Mesendoderm (in vitro differentiated cells): ENCODE measurements around the gene ABRAXAS1.
A peak's percentile ranks its signal among the peaks of the same experiment; 100 is the strongest.

ENCODE experiments used
- DNase-seq: peaks from one replicate; pipeline ENCODE4 v3.0.0; 2013
- H2AK5ac ChIP-seq: 2 replicates; pipeline ENCODE4 v1.6.1; 2013; ENCODE audit warnings: low read length, inconsistent platforms
- H2BK120ac ChIP-seq: 2 replicates; pipeline ENCODE4 v1.6.1; 2013; ENCODE audit warnings: low read depth, mild to moderate bottlenecking, low read length, moderate library complexity, mixed read lengths
- H2BK15ac ChIP-seq: replicated peaks from 2 replicates; pipeline ENCODE4 v1.6.1; 2013; ENCODE audit warnings: low read depth, mild to moderate bottlenecking, moderate library complexity
- H2BK5ac ChIP-seq: 2 replicates; pipeline ENCODE4 v1.6.1; 2013; ENCODE audit warnings: low read length, inconsistent platforms
- H3K18ac ChIP-seq: 2 replicates; pipeline ENCODE4 v1.6.1; 2013; ENCODE audit warnings: mild to moderate bottlenecking, low read length, mixed read lengths
- H3K23ac ChIP-seq: one replicate; pipeline ENCODE4 v1.6.1; 2013; ENCODE audit warnings: low read length
- H3K27ac ChIP-seq: 2 replicates; pipeline ENCODE4 v1.5.1; 2013; ENCODE audit warnings: low read depth, mild to moderate bottlenecking, inconsistent platforms, low read length, moderate library complexity
- H3K27me3 ChIP-seq: 2 replicates; pipeline ENCODE4 v1.6.1; 2013; ENCODE audit warnings: low read length, control low read depth, mild to moderate bottlenecking, inconsistent platforms; ENCODE audit not compliant: insufficient read depth, poor library complexity
- H3K36me3 ChIP-seq: 2 replicates; pipeline ENCODE4 v1.6.1; 2013; ENCODE audit warnings: low read length, inconsistent platforms; ENCODE audit not compliant: control insufficient read depth, insufficient read depth
- H3K4ac ChIP-seq: one replicate; pipeline ENCODE4 v1.6.1; 2013; ENCODE audit warnings: low read depth, mild to moderate bottlenecking, low read length, moderate library complexity
- H3K4me1 ChIP-seq: 2 replicates; pipeline ENCODE4 v1.6.1; 2013; ENCODE audit warnings: low read depth, low read length, inconsistent platforms; ENCODE audit not compliant: control insufficient read depth
- H3K4me2 ChIP-seq: 2 replicates; pipeline ENCODE4 v1.6.1; 2013; ENCODE audit warnings: low read length
- H3K4me3 ChIP-seq: 2 replicates; pipeline ENCODE4 v1.5.1; 2013; ENCODE audit warnings: mild to moderate bottlenecking, low read length
- H3K56ac ChIP-seq: one replicate; pipeline ENCODE4 v1.6.1; 2013; ENCODE audit warnings: low read length
- H3K79me1 ChIP-seq: 2 replicates; pipeline ENCODE4 v1.6.1; 2013; ENCODE audit warnings: low read length, inconsistent platforms
- H3K79me2 ChIP-seq: 2 replicates; pipeline ENCODE4 v1.6.1; 2013; ENCODE audit warnings: mild to moderate bottlenecking, low read length; ENCODE audit not compliant: control insufficient read depth, insufficient read depth
- H3K9ac ChIP-seq: 2 replicates; pipeline ENCODE4 v1.6.1; 2013; ENCODE audit warnings: low read length, inconsistent platforms
- H4K5ac ChIP-seq: one replicate; pipeline ENCODE4 v1.6.1; 2013; ENCODE audit warnings: low read length
- H4K8ac ChIP-seq: one replicate; pipeline ENCODE4 v1.6.1; 2013; ENCODE audit warnings: low read depth, mild to moderate bottlenecking, control low read depth, low read length, moderate library complexity
- WGBS: extraction: QIAGEN DNeasy Blood & Tissue Kit; methylation state at CpG from one replicate; pipeline ENCODE4 v1.1.7; 2013; ENCODE audit warnings: low lambda C conversion rate, missing lambda C conversion rate; ENCODE audit not compliant: insufficient coverage; ENCODE audit errors: extremely low coverage; 5-methylcytosine and 5-hydroxymethylcytosine counted together

The ABRAXAS1 gene

DNA sequence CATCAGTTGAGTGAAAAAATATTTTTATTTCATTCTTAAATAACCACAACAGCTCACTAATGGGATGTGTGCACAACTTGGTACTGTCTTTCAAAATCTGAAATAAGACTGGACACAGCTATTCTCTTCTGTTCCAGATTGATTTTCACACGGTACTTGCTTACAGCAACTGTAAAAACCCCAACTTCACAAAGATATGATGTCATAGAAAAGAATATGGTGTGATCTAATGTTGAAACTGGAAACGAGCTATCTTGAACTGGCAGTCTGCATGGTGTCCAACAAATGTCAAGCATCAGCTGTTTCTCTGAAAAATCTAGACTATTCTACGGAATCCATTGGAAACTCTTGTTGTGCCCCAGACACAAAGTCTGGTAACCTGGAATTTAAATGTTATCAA lies 44.0 kb downstream of the ABRAXAS1 start:
- Histone ChIP-seq H3K4me3 (no peak overlapping the region), H3K4me2 (no peak overlapping the region), H4K5ac (no peak overlapping the region), H3K18ac (no peak overlapping the region), H3K27me3 (no peaks in the 10 kb centered on the region), H2BK5ac (no peak overlapping the region), H3K79me2 (no peaks in the 10 kb centered on the region), H3K4ac (no peak overlapping the region), H3K4me1 (no peaks in the 10 kb centered on the region), H3K9ac (no peak overlapping the region), H2AK5ac (no peak overlapping the region), H3K56ac (no peak overlapping the region), H3K23ac (no peak overlapping the region), H3K79me1 (no peaks in the 10 kb centered on the region), H3K27ac (no peak overlapping the region), H4K8ac (no peak overlapping the region), H3K36me3 (no peaks in the 10 kb centered on the region), H2BK15ac (no peak overlapping the region), H2BK120ac (no peak overlapping the region)
- no peak for DNase-seq
- no CpG with 5 or more reads among the region's 3 CpGs for WGBS

DNA sequence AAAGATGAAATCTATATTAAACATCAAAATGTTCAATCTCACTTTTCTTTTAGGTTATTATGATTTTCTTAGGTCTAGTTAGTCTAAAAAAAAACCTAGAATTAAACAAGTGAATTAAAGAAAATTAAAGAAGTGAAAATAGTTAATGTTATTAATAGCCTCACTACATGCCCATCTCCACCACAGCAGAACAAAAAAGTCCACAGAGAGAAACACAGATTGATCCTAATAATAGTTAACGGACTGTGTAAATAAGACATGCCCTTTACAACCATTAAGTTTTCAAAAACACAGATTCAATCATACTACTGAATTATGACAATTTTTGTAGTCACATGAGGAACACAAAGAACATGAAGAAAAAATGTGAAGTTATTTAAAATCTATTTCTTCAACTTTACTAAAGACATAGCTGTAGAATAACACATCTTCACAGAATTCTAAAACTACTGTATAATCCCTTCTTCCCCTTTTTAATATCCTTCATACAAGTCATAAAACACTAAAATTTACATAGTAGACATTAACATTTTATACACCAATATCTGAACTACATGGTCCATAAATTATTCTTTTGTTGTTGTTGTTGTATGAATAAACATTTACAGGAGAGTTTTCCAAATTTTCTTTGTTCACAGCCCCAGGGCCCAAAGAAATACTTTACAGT lies 44.6 kb downstream of the ABRAXAS1 start:
- H3K79me2 ChIP-seq: no peaks in the 10 kb centered on the region
- no peak overlapping the region for H3K56ac ChIP-seq
- no peak overlapping the region for H3K18ac ChIP-seq
- H4K8ac ChIP-seq: no peak overlapping the region
- H3K79me1 ChIP-seq: no peaks in the 10 kb centered on the region
- DNase-seq: no peak
- H3K27ac ChIP-seq: no peak overlapping the region
- H2BK15ac ChIP-seq: no peak overlapping the region
- no peaks in the 10 kb centered on the region for H3K4me1 ChIP-seq
- H3K27me3 ChIP-seq: no peaks in the 10 kb centered on the region
- no peaks in the 10 kb centered on the region for H3K36me3 ChIP-seq
- H3K23ac ChIP-seq: no peak overlapping the region
- H3K4me2 ChIP-seq: no peak overlapping the region
- no CpG with 5 or more reads among the region's 1 CpG for WGBS
- H4K5ac ChIP-seq: no peak overlapping the region
- no peak overlapping the region for H3K4ac ChIP-seq
- no peak overlapping the region for H2BK5ac ChIP-seq
- no peak overlapping the region for H2BK120ac ChIP-seq
- no peak overlapping the region for H3K4me3 ChIP-seq
- no peak overlapping the region for H3K9ac ChIP-seq
- H2AK5ac ChIP-seq: no peak overlapping the region

DNA sequence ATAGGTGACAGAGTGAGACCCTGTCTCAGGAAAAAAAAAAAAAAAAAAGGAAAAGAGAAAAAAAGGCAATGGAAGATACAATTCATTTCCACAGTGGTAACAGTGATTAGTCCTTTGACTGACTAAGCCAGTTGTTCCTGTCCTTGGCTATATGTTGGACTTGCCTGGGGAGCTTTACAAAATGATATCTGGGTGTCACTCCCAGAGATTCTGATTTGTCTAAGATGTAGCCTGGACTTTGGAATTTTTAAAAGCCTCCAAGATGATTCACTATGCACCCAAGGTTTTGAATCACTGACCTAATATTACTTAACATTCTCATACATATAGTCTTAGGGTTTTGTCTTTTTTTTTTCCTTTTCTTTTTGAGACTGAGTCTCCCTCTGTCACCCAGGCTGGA lies 46.2 kb downstream of the ABRAXAS1 start:
- Histone ChIP-seq H2BK120ac (no peak overlapping the region), H3K18ac (no peak overlapping the region), H2BK5ac (no peak overlapping the region), H3K79me1 (no peaks in the 10 kb centered on the region), H2BK15ac (no peak overlapping the region), H4K5ac (no peak overlapping the region), H3K4me1 (no peaks in the 10 kb centered on the region), H3K56ac (no peak overlapping the region), H3K4me3 (no peak overlapping the region), H3K27me3 (no peaks in the 10 kb centered on the region), H3K9ac (no peak overlapping the region), H2AK5ac (no peak overlapping the region), H3K36me3 (no peaks in the 10 kb centered on the region), H4K8ac (no peak overlapping the region), H3K4ac (no peak overlapping the region), H3K27ac (no peak overlapping the region), H3K23ac (no peak overlapping the region), H3K4me2 (no peak overlapping the region), H3K79me2 (no peaks in the 10 kb centered on the region)
- DNase-seq: no peak

DNA sequence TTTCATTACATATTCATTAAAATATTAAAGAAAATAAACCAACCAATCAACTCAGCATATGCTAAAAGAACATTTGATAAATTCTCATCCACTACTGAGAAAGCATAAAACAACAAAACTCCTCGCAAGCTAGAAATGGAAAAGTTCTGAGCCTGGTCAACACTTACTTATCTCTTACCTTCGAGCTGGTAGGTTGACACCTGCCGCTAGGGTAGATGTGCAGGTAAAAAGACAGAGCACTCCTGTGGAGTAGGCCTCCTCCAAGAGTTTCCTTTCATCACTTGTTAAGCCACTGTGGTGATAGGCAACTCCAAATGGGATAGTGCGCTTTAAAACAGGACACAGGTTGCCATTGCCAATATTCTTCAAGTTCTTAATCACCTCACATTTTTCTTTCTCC lies 48.2 kb downstream of the ABRAXAS1 start:
- Histone ChIP-seq H3K4me1 (no peaks in the 10 kb centered on the region), H3K9ac (no peak overlapping the region), H2AK5ac (no peak overlapping the region), H3K79me2 (no peaks in the 10 kb centered on the region), H3K4me3 (no peak overlapping the region), H4K8ac (no peak overlapping the region), H3K79me1 (no peaks in the 10 kb centered on the region), H3K36me3 (no peaks in the 10 kb centered on the region), H3K27ac (no peak overlapping the region), H2BK5ac (no peak overlapping the region), H3K23ac (no peak overlapping the region), H3K18ac (no peak overlapping the region), H4K5ac (no peak overlapping the region), H3K56ac (no peak overlapping the region), H3K27me3 (no peaks in the 10 kb centered on the region), H3K4me2 (no peak overlapping the region), H2BK120ac (no peak overlapping the region), H3K4ac (no peak overlapping the region), H2BK15ac (no peak overlapping the region)
- DNase-seq: peak; percentile 7
- WGBS: no CpG with 5 or more reads among the region's 4 CpGs

DNA sequence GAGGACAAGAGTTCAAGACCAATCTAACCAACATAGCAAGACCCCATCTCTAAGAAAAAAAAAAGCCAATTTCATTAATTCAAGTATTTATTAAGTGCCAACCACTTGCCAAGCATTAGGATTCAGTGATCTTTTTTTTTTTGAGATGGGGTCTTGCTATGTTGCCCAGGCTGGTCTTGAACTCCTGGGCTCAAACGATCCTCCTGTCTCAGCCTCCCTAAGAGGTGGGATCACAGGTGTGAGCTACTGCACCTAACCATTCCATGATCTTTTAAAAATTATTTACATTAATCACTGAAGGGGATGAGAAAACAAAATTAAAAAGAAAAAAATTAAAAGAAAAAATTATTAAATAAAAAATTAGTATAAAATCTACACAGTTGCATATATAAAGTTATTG lies 53.7 kb downstream of the ABRAXAS1 start:
- Histone ChIP-seq H3K4ac (no peak overlapping the region), H2BK120ac (no peak overlapping the region), H3K27ac (no peak overlapping the region), H3K9ac (no peak overlapping the region), H3K36me3 (no peaks in the 10 kb centered on the region), H3K18ac (no peak overlapping the region), H3K4me3 (no peak overlapping the region), H2AK5ac (no peak overlapping the region), H3K4me1 (no peaks in the 10 kb centered on the region), H3K56ac (no peak overlapping the region), H3K27me3 (no peaks in the 10 kb centered on the region), H3K4me2 (no peak overlapping the region), H2BK15ac (no peak overlapping the region), H2BK5ac (no peak overlapping the region), H3K79me1 (no peaks in the 10 kb centered on the region), H3K23ac (no peak overlapping the region), H4K8ac (no peak overlapping the region), H4K5ac (no peak overlapping the region), H3K79me2 (no peaks in the 10 kb centered on the region)
- WGBS: no CpG with 5 or more reads among the region's 1 CpG
- no peak for DNase-seq

DNA sequence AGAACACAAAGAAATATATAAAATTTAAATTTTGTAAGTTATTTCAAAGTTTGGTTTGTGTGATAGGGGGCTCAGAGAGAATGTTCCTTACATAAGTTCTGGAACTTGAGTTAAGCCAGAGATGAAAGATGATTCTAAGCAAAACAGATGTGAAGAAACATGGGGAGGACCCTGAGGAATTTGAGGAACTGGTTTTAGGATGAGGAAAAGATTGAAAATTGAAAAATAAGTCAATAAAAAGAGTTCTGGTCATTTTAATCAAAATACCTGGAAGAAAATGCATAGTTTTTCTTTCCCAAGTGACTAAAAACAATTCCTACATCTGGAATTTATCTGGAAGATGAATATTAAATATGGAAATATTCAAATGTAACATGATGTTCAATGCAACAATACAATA lies 66.7 kb downstream of the ABRAXAS1 start:
- Histone ChIP-seq H2BK15ac (no peak overlapping the region), H3K4me3 (no peak overlapping the region), H3K23ac (no peak overlapping the region), H3K56ac (no peak overlapping the region), H3K4me2 (no peak overlapping the region), H3K18ac (no peak overlapping the region), H3K27me3 (no peaks in the 10 kb centered on the region), H3K79me2 (no peaks in the 10 kb centered on the region), H2BK120ac (no peak overlapping the region), H3K4me1 (no peaks in the 10 kb centered on the region), H3K4ac (no peak overlapping the region), H3K9ac (no peak overlapping the region), H3K79me1 (no peaks in the 10 kb centered on the region), H4K8ac (no peak overlapping the region), H2AK5ac (no peak overlapping the region), H2BK5ac (no peak overlapping the region), H3K36me3 (no peaks in the 10 kb centered on the region), H3K27ac (no peak overlapping the region), H4K5ac (no peak overlapping the region)
- DNase-seq: no peak
